Body of pancreas (tissue), 4 donors: ENCODE data around the gene C14orf93.

Source experiments
- CTCF ChIP-seq, 7 experiments: fragments of 450-650 bp in 4 of 7; fragments of 200-600 bp in 3 of 7; sonication (generic) in 3 of 7; IDR thresholded peaks; one replicate each; pipeline ENCODE4 v1.5.1; 2016 to 2019; ENCODE audit warnings: antibody characterized with exemption in 7 of 7
- POLR2A ChIP-seq, 3 donors: fragments of 450-650 bp; IDR thresholded peaks; one replicate each; pipeline ENCODE4 v1.6.1; 2016; ENCODE audit warnings: antibody characterized with exemption in 3 of 3, mild to moderate bottlenecking in 2 of 3

- TF ChIP-seq CTCF (IDR thresholded peaks at IDR 0.05) (no peak), POLR2A (IDR thresholded peaks at IDR 0.05) (no peak)
These were observed 8.2 kb upstream of the C14orf93 start for GRCh38 chr14:23018107-23018506.
